BE2C (cell line): ENCODE measurements around the gene MVB12B.

Experiments used
- DNase-seq: peaks from one replicate; pipeline ENCODE4 v3.0.0-alpha.2; 2020
- H3K27me3 ChIP-seq: fragments of 250-450 bp; sonication (Bioruptor Pico); 2 replicates; pipeline ENCODE4 v1.5.1; 2020; ENCODE audit warnings: mild to moderate bottlenecking
- H3K36me3 ChIP-seq: fragments of 250-450 bp; sonication (Bioruptor Pico); 2 replicates; pipeline ENCODE4 v1.5.1; 2020; ENCODE audit warnings: mild to moderate bottlenecking
- H3K4me1 ChIP-seq: fragments of 250-450 bp; sonication (Bioruptor Pico); 2 replicates; pipeline ENCODE4 v1.5.1; 2020
- H3K4me3 ChIP-seq: 2 replicates; pipeline ENCODE4 v1.5.1; 2011; ENCODE audit warnings: low read depth, low read length
- H3K9me3 ChIP-seq: fragments of 250-450 bp; sonication (Bioruptor Pico); 2 replicates; pipeline ENCODE4 v1.5.1; 2020
- TF ChIP-seq, protein P1 (sequence below): IDR thresholded peaks from 2 replicates; pipeline ENCODE4 v1.5.1; 2012; ENCODE audit warnings: mild to moderate bottlenecking, low read depth, low read length

MVB12B gene

DNA sequence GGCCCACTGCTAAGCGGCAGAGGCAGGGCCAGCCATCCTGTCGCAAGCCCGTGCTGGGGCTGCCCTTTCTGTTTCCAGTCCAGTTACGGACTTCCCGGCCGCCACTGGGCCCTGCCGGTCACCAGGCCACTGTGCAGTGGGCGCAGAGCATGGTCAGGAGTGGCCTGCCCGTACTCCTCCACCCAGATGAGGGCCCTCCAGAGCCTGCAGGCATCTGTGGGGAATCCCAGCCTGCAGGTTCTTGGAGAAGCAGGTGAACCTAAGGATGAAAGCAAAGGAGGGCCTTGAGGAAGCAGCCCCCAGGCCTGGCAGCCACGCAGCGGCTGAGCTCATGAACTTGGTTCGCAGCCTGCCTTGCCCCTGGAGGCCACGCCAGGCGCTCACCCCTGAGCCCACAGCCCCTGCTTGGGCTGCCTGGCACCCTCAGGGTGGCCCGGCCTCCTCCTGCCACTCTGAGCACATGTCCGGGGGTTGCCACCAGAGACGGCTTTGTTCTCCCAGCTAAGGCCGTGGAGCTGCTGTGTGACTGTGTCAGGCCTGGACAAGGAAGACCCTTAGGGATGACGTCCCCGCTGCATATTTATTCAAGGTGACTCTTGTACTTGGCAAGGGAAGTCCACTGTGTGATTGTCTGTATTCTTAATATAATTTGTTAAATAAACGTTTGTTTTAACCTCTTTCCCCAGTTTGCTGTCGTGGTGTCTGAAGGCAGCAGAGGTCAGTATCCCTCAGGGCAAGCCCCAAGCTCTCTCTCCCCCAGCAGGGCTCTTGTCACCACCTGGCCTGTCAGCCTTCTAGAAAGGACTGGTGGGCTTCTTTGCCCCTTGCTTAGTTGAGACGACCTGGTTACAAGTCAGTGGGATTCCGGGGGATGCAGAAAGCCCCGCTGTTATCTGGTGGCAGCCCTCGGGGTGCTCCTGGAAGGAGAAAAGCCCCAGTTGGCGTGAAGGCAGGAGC, 180.0 kb downstream of the MVB12B start:
- no peaks in the 10 kb centered on the region for H3K27me3 ChIP-seq
- H3K36me3 ChIP-seq = no peaks in the 10 kb centered on the region
- no peak overlapping the region for H3K4me3 ChIP-seq
- peak; percentile 14 for DNase-seq
- H3K9me3 ChIP-seq = no peaks in the 10 kb centered on the region
- TF ChIP-seq, protein P1, sequence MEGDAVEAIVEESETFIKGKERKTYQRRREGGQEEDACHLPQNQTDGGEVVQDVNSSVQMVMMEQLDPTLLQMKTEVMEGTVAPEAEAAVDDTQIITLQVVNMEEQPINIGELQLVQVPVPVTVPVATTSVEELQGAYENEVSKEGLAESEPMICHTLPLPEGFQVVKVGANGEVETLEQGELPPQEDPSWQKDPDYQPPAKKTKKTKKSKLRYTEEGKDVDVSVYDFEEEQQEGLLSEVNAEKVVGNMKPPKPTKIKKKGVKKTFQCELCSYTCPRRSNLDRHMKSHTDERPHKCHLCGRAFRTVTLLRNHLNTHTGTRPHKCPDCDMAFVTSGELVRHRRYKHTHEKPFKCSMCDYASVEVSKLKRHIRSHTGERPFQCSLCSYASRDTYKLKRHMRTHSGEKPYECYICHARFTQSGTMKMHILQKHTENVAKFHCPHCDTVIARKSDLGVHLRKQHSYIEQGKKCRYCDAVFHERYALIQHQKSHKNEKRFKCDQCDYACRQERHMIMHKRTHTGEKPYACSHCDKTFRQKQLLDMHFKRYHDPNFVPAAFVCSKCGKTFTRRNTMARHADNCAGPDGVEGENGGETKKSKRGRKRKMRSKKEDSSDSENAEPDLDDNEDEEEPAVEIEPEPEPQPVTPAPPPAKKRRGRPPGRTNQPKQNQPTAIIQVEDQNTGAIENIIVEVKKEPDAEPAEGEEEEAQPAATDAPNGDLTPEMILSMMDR = no peak
- peaks cover 58% of the 10 kb centered on the region for H3K4me1 ChIP-seq

DNA sequence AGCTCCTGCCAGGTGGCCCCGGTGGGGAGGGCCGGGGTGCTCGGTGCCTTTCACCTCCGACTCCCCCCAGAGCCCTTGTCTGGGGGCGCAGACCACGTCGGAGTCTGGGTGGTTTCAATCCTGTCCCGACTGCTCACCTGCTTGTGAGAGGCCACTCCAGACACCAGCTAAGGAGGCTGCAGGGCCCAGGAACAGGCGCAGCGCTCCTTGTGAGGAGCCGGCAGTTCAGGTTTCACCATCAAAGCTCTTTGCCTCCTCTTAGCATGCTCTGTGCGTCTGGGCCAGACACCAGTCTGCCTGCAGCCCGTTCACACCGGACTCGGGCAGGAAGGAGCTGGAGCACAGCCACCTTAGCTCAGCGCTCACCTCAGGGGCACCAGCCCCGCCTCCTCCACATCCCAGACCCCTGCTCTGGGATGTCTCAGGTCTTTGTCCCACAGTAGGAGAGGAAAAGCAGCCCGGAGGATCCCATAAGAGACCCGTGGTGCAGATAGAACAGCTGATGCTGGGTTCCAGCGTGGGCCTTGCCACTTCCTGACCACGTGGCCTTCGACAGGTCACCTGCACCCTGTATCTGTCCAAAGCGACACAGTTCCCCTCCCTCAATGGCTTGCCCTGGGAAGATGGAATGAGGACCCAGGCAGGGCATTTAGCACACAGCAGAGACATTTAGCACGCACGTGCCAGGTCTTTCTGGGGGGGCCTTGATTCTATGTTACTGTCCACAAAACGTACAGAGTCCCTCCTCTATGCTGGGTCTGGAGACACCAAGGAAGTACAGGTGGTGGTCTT, 180.9 kb downstream of the MVB12B start:
- Histone ChIP-seq H3K27me3 (no peaks in the 10 kb centered on the region), H3K9me3 (no peaks in the 10 kb centered on the region), H3K4me1 (peaks cover 57% of the 10 kb centered on the region), H3K4me3 (no peak overlapping the region), H3K36me3 (no peaks in the 10 kb centered on the region)
- TF ChIP-seq, protein P1 = no peak
- peak; percentile 8 for DNase-seq

DNA sequence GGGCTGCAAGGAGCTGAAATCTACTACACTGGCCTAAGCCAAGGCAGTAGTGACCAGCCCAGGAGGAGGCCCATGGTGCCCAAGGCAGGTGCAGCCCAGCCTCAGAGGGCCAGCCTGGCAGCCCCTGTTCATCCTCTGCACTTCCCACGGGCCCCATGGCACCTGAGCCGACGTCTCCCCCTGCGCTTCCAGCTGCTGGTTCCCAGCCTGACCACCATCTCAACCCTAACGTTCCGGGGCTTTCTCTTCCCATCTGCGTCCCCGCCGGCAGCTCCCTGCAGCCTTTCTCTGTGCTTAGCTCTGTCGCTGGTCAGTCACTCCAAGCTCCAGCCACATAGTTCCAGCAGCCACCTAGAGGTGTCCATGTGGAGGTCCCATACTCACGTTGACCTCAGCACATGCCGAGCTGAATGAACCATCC, 181.6 kb downstream of the MVB12B start:
- no peaks in the 10 kb centered on the region for H3K9me3 ChIP-seq
- TF ChIP-seq, protein P1 = no peak
- H3K4me1 ChIP-seq = peaks cover 51% of the 10 kb centered on the region
- H3K27me3 ChIP-seq = no peaks in the 10 kb centered on the region
- no peak overlapping the region for H3K4me3 ChIP-seq
- peak; percentile 6 for DNase-seq
- H3K36me3 ChIP-seq = no peaks in the 10 kb centered on the region

DNA sequence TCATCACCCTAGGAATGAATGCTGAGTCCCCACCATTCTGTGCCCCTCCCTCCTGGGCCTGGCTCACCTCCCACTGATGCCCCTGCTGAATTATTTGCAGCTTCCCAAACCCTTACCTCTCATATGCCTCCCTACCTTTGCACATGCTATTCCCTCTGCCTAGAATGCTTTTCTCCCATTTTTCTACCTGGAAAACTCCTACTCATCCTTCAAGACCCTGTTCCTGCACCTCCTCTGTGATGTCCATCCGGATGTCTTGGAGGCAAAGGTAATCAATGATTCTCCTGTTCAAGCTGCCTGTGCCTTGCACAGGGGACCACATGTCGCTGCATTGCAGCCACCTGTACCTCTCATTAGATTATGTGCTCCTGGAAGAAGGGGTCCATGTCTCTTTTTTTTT, 182.3 kb downstream of the MVB12B start:
- H3K36me3 ChIP-seq = no peaks in the 10 kb centered on the region
- DNase-seq = no peak
- no peak overlapping the region for H3K4me3 ChIP-seq
- TF ChIP-seq, protein P1 = no peak
- no peaks in the 10 kb centered on the region for H3K27me3 ChIP-seq
- H3K9me3 ChIP-seq = no peaks in the 10 kb centered on the region
- peaks cover 54% of the 10 kb centered on the region for H3K4me1 ChIP-seq

DNA sequence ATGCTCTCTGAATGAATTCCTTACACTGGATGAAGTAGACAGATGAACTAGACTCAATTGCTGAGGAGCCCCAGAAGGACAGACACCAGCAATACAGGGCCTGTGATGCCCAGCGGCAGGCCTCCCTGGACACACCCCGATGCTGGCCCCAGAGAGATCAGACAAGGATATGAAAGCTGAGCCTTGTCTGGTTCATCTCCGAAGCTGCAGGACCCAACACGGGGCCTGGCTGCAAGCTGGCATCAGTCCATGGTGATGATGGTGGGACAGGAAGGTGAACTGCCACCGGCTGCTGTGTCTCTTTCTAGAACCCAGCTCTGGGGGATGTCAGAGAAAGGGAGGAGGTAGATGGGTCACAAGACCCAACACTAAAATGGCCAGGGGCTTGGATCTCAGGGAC, 183.1 kb downstream of the MVB12B start:
- Histone ChIP-seq H3K4me1 (peaks cover 55% of the 10 kb centered on the region), H3K4me3 (no peak overlapping the region), H3K27me3 (no peaks in the 10 kb centered on the region), H3K36me3 (no peaks in the 10 kb centered on the region), H3K9me3 (no peaks in the 10 kb centered on the region)
- TF ChIP-seq, protein P1 = no peak
- no peak for DNase-seq
